Activated T-cell treated with anti-CD3 and anti-CD28 coated beads, Interleukin-2, amount 50 U/mL, for 4 hours (primary cell): ENCODE results near the gene FOXN1. TPM values are rescaled to one million over a fixed set of nuclear protein-coding genes. Genes with fewer than 3 reads are reported as not detected.

ENCODE experiments used
- ATAC-seq, 2 donors: fragments of 200-7000 bp; cut with Tn5 transposase; one replicate each; pipeline ENCODE4 v1.10.0; 2021
- DNase-seq: peaks from one replicate; pipeline ENCODE4 v3.0.0-alpha.2; 2020
- H3K27me3 Mint-ChIP-seq: one replicate; pipeline ENCODE4 v1.8.0; 2021; ENCODE audit warnings: low read depth, mixed read lengths
- H3K36me3 Mint-ChIP-seq: one replicate; pipeline ENCODE4 v1.8.0; 2022; ENCODE audit warnings: mixed read lengths; ENCODE audit not compliant: insufficient read depth
- H3K4me1 Mint-ChIP-seq: one replicate; pipeline ENCODE4 v1.8.0; 2021; ENCODE audit warnings: low read depth, mixed read lengths
- H3K4me3 Mint-ChIP-seq: one replicate; pipeline ENCODE4 v1.8.0; 2021; ENCODE audit warnings: mild to moderate bottlenecking, moderate library complexity, mixed read lengths
- H3K9me3 Mint-ChIP-seq: one replicate; pipeline ENCODE4 v1.8.0; 2021; ENCODE audit warnings: mixed read lengths
- total RNA-seq, 3 donors: library from RNA; stranded (reverse); gene quantifications; one replicate each; pipeline ENCODE4 v1.2.1, GENCODE V29; 2021

FOXN1 gene
- total RNA-seq, 3 donors from 2014 or later: not detected

DNA sequence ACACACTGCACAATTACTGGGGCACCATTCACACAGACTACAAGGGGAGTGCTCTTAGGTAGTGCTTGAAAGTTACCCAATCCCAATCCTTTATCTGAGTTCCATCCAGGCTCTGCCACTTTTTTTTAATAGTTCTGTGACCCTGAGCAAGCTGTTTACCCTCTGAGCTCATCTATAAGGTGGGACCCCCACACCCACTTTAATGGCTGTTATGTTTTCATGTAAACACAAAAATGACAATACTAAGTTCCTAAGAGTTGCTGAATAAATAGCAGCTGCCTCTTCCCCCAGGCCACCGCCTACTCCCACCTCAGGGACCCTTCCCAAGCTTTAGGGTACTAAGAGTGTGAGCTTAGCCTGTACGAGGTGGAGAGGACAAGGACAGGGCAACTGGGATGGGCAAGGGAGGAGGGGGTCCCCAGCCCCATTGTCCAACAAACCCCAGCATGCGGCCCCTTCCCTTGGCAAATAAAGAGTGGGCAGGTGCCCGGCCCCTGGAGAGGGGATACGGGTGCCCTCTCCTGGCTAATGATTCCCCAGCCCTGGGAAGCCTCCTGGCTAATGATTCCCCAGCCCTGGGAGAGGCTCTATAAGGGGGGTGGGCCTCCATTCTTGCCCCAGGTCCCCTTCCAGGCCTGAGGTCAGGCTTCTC is 18.1 kb upstream of the FOXN1 start:
- ATAC-seq: no peak
- H3K4me3 Mint-ChIP-seq: no peak overlapping the region
- H3K4me1 Mint-ChIP-seq: no peaks in the 10 kb centered on the region
- H3K27me3 Mint-ChIP-seq: peaks cover 4% of the 10 kb centered on the region
- no peaks in the 10 kb centered on the region for H3K36me3 Mint-ChIP-seq
- DNase-seq: no peak
- H3K9me3 Mint-ChIP-seq: no peaks in the 10 kb centered on the region

DNA sequence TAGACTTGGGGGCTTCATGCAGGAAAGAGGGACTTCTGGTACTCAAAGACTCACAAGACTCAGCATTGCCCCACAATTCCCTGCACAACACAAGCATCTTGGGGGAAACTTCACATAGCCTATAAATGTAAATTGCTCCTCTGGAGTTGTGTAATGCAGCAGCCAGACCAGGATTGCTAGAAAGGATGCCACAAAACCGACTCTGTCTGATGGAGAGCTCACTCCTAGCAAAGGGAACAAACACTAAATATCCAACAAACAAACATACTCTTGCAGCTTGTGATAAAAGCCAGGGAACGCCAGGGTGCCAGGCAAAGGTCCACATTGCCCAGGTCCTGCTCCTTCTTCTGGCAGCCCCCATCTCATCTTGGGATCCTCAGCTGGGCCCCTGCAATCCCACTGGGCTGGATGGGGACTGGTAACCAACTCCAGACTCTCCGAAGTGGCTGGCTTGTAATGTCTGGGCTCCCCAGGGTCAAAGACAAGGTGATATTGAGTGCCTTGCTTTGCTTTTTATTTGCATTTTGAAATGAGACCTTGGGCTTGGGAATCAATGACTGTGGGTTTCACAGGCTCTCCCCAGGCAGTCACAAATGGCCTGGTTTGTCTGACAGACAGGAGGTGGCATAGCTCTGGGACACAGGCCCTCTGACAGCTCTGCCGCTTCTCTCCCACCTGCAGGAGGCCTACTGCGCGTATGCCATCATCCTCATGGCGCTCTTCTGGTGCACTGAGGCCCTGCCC is 17.4 kb upstream of the FOXN1 start:
- Mint-ChIP-seq H3K36me3 (no peaks in the 10 kb centered on the region), H3K27me3 (peaks cover 4% of the 10 kb centered on the region), H3K4me3 (no peak overlapping the region), H3K9me3 (no peaks in the 10 kb centered on the region), H3K4me1 (no peaks in the 10 kb centered on the region)
- ATAC-seq (no peak), DNase-seq (no peak)

DNA sequence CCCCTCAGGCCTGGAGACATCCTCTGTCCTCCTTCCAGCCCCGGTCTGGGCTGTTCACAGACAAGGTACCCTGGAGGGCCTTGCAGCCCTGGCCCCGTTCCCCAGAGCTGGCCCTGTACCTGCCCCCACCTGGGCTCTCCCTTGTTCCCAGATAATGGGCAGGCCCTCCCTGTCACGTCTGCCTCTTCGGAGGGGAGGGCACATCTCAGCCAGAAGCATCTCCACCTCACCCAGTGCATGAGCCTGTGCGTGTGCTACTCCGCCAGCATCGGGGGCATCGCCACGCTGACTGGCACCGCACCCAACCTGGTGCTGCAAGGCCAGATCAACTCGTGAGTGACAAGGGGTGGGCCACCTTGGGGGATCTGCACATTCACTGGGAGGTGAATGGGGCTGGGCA is 14.9 kb upstream of the FOXN1 start:
- ATAC-seq (no peak), DNase-seq (no peak)
- Mint-ChIP-seq H3K27me3 (peaks cover 4% of the 10 kb centered on the region), H3K36me3 (no peaks in the 10 kb centered on the region), H3K9me3 (no peaks in the 10 kb centered on the region), H3K4me1 (no peaks in the 10 kb centered on the region), H3K4me3 (no peak overlapping the region)

DNA sequence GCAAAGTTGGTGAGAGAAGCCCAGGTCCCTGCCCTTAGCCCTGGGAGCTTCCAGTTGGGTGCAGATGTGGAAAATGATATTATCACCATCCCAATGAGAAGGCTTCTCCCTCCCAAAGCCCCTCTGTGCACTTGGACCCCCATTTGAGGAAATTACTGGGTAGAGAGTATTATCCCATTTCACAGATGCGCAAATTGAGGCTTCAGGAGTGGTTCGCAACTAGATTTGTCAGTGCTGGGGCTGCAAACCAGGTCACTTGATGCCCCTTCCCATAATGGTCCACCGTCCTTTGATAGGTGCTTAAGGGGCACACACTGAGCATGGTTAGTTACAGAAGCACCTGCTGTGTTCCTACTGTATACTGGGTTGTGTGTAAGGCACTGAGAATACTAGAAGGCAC is 14.3 kb upstream of the FOXN1 start:
- no peak for ATAC-seq
- Mint-ChIP-seq H3K9me3 (no peaks in the 10 kb centered on the region), H3K27me3 (peaks cover 4% of the 10 kb centered on the region), H3K36me3 (no peaks in the 10 kb centered on the region), H3K4me3 (no peak overlapping the region), H3K4me1 (no peaks in the 10 kb centered on the region)
- DNase-seq: no peak

DNA sequence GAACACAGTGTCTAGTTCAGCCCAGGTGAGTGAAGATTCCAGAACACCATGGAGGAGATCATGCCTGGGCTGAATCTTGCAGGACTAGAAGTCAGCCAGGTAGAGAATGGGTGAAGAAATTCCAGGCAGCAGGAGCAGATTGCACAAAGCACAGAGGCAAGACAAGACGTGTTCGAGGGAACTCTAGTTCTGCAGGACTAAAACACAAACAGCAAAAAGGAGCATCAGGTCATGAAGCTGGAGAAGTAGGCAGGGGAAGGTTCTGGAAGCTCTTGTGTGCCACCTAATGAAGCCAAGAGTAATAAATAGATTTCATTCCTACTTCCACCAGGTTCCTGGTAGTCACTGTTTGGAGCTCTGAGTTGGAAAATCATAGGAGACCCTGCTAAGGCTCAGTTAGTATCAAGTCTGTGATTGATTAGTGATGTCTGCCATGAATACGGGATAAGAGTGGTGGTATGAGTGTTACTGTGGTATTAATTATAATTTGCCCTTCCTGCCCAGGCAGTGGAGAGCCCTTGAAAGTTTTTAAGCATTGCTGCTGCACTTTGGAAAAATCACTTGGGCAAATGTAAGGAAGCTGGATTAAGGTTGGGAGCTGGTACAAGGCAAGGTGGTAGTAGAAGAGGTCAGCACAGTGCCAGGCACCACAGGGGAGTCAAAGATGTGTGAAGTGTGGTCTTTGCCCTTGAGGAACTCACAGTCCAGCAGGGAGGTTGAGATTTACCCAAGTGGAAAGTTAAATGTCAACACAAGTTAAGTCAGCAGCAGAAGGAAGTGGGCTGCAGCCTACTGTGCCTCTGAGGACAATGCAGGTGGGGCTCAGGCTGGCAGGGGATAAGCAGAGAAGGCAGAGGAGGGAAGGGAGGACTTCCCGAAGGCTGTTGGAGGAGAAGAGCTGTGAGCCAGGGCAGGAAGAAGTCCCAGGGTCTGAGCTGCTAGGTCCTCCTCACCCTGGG is 13.5 kb upstream of the FOXN1 start:
- Mint-ChIP-seq H3K36me3 (no peaks in the 10 kb centered on the region), H3K27me3 (peaks cover 4% of the 10 kb centered on the region), H3K4me3 (no peak overlapping the region), H3K9me3 (no peaks in the 10 kb centered on the region), H3K4me1 (no peaks in the 10 kb centered on the region)
- DNase-seq (no peak), ATAC-seq (no peak)

DNA sequence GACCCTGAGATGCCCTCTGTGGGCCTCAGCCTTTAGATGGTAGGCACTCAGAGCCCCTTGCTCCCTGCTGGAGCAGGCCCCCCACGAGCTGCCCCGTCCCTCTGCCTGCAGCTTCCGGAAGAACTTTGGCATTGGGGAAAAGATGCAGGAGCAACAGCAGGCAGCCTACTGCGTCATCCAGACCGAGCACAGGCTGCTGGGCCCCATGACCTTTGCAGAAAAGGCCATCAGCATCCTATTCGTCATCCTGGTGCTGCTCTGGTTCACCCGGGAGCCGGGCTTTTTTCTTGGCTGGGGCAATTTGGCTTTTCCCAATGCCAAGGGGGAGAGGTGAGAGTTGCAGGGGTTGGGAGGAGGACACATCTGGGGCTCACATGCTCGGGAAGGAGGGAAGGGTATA is 12.7 kb upstream of the FOXN1 start:
- Mint-ChIP-seq H3K27me3 (peaks cover 4% of the 10 kb centered on the region), H3K4me1 (no peaks in the 10 kb centered on the region), H3K4me3 (no peak overlapping the region), H3K9me3 (no peaks in the 10 kb centered on the region), H3K36me3 (no peaks in the 10 kb centered on the region)
- ATAC-seq (no peak), DNase-seq (no peak)

DNA sequence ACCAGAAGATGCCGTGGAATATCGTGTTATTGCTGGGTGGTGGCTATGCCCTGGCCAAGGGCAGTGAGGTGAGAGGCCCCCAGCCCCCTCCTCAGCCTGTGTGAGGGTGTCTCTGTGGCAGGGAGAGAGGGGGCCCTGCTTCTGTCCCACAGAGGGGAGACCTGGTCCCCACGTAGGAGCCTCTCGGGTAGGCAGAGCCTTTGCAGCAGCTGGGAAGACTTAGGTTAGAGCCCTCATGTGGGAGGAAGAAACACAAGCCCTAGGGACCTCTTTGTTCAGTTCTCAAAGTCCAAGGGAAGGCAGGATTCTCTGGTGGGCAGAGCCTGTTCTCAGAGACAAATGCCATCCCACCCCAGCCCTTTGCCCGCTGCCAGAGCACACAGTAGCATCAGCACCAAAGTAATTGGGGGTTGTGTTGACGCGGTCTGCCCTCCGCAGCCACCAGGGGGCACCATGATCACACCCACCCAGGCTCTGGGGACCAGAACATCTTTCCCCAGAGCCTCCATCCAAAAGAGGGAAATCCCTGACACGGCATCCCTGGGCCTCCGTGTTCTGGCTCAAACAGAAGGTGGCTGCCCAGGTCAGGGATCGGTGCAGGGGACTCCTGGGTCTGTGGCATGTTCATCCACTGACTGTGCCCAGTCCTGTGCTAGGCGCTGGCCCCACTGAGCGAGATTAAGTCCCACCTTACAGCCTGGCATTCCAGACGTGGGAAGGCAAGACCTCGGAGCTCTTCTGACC is 11.5 kb upstream of the FOXN1 start:
- H3K4me1 Mint-ChIP-seq: no peaks in the 10 kb centered on the region
- DNase-seq (peak; percentile 79), ATAC-seq (peak; percentile 84 to 91)
- no peaks in the 10 kb centered on the region for H3K9me3 Mint-ChIP-seq
- H3K27me3 Mint-ChIP-seq: peaks cover 4% of the 10 kb centered on the region
- H3K4me3 Mint-ChIP-seq: no peak overlapping the region
- H3K36me3 Mint-ChIP-seq: no peaks in the 10 kb centered on the region

DNA sequence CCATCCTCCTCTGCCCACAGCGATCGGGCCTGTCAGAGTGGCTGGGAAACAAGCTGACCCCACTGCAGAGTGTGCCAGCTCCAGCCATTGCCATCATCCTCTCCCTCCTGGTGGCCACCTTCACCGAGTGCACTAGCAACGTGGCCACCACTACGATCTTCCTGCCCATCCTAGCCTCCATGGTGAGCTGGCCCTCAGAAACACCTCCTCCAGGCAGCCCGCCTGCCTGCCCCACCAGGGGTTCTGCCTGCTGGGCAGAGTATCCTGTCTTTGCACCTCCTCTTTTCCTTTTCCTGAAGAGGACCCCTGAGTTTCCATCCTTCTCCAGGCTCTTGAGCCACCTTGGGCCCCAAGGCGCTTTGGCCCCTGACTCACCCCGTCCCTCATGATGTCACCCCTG is 10.5 kb upstream of the FOXN1 start:
- ATAC-seq: no peak
- no peak overlapping the region for H3K4me3 Mint-ChIP-seq
- peaks cover 4% of the 10 kb centered on the region for H3K27me3 Mint-ChIP-seq
- H3K4me1 Mint-ChIP-seq: no peaks in the 10 kb centered on the region
- H3K9me3 Mint-ChIP-seq: no peaks in the 10 kb centered on the region
- H3K36me3 Mint-ChIP-seq: no peaks in the 10 kb centered on the region
- no peak for DNase-seq

DNA sequence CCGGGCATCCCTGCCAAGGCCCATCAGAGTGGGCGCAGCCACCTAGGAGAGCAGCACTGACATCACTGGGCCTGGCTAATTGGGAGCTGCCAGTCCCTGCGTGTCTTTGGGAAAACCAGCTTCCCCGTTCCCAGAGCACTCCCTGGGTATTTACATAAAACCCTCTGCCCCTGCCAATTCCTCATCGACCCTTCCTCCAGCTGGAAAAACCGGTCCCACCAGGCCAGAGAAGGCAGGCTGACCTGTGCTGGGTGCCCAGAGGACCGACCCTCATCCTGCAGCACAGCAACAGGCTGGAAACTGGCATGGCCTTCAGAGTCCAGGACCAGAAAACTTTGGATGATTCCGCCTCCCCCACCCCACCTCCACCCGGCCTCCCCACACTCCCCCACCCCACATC is 8.2 kb upstream of the FOXN1 start:
- ATAC-seq: no peak
- DNase-seq: no peak
- H3K4me3 Mint-ChIP-seq: no peak overlapping the region
- H3K27me3 Mint-ChIP-seq: peaks cover 1% of the 10 kb centered on the region
- no peaks in the 10 kb centered on the region for H3K4me1 Mint-ChIP-seq
- no peaks in the 10 kb centered on the region for H3K36me3 Mint-ChIP-seq
- no peaks in the 10 kb centered on the region for H3K9me3 Mint-ChIP-seq

DNA sequence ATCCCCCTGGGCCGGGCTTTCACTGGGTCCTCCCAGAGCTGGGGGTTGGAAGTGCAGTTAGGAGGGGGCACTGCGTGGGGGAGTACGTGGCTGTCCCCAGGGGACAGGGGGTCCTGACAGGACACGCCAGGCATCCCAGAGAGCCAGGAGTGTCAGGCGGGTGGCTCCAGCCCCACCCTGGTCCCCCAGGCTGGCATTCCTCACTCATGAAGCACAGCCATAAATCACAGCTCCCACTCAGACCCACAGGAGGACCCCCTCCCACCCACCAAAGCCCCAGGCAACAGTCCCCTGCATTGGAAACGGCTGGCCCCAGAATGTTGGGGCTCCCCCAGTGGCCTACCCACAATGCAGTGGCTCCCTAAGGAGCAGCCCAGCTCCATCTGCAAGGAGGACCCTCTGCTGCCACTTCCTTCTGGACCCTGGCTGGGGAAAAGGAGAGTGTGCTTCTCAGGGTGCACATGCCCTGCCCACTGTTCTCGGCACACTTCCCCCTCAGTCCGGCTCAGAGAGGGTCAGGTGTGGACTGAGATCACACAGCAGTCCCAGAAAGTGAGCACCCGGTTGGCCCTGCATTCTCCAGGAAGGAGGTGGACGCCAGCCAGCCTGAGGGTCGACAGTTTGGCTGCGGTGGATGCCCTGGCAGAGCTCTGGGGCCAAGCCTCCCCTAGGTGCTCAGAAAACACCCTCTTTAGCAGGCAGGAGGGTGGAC is 7.3 kb upstream of the FOXN1 start:
- Mint-ChIP-seq H3K27me3 (no peaks in the 10 kb centered on the region), H3K36me3 (no peaks in the 10 kb centered on the region), H3K4me3 (no peak overlapping the region), H3K9me3 (no peaks in the 10 kb centered on the region), H3K4me1 (no peaks in the 10 kb centered on the region)
- ATAC-seq (no peak), DNase-seq (no peak)

DNA sequence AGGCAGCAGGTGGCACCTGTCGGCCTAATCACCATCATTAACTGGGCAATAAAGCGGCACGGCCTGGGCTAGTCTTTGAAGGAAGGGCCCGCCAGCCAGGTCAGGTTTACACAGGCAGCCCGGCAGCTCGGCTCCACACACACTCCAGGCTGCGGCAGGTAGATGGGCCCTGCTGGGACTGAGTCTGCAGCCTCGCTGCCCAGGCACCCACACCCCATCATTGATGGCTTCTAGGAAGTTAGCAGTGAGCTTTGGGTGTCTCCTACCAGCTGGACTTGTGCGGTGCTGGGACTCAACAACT is 6.8 kb upstream of the FOXN1 start:
- no peaks in the 10 kb centered on the region for H3K27me3 Mint-ChIP-seq
- no peak for ATAC-seq
- H3K36me3 Mint-ChIP-seq: no peaks in the 10 kb centered on the region
- no peak overlapping the region for H3K4me3 Mint-ChIP-seq
- H3K4me1 Mint-ChIP-seq: no peaks in the 10 kb centered on the region
- no peak for DNase-seq
- no peaks in the 10 kb centered on the region for H3K9me3 Mint-ChIP-seq

DNA sequence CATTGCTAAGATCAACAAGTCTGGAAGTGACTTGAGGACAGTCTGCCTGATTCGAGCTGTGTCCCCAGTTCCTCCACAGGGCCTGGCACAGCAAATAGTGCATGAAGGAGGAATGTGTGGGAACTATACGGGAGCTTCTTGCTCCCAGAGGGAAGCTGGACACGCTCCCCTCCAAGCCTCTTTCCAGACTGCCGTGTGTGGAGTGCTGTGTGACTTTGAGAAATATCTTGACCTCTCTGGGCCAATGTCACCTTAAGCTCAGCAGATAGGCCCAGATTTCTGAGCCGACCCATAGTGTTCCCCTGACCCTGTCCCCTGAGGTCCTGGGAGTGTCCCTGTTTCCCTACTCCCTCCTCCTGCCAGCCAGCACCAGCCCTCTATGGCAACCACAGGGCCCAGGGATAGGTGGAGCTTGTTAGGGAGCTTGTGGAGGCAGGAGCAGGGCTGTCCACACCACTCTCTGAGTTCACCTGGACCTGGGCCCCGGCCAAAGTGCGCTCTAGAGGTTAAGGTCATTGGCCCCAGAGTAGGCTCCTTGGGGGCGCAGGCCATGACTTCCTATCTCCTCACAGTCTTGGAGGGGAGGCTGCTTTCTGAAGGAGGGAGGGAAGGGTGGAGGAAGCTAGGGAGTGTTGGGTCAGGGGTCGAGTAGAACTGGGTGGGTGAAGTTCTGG is 6.3 kb upstream of the FOXN1 start:
- H3K36me3 Mint-ChIP-seq: no peaks in the 10 kb centered on the region
- ATAC-seq (no peak), DNase-seq (no peak)
- H3K4me3 Mint-ChIP-seq: no peak overlapping the region
- H3K9me3 Mint-ChIP-seq: no peaks in the 10 kb centered on the region
- no peaks in the 10 kb centered on the region for H3K4me1 Mint-ChIP-seq
- no peaks in the 10 kb centered on the region for H3K27me3 Mint-ChIP-seq

DNA sequence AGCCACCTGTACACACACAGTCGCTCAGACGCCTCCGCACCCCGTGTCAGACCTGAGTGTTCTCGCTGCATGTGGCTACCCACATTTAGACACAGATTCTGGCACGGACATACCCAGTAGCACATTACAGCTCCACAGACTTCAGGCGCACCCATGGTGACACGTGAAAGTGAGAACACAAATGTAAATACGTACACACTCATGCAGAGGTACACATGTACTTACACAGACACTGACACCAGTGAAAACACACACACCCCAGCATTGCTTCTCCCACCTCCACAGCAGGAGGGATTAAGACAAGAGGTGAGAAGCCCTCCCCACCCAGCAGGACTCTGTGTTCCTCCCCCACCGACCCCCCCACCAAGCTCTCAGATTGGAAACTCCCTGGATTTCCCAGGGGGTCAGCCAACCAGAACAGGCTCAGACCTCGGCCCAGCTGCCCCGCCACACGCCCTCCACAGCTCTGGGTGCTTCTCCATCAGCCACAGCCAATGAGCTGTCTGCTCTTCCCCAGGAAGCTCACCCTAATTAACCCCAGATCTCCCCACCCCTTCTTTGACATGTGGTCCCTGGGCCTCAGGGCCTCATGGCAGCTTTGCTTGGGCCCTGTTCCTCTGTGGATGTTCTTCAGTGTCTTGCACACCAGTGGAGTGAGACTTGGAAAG is 5.3 kb upstream of the FOXN1 start:
- no peaks in the 10 kb centered on the region for H3K9me3 Mint-ChIP-seq
- H3K4me1 Mint-ChIP-seq: no peaks in the 10 kb centered on the region
- H3K36me3 Mint-ChIP-seq: no peaks in the 10 kb centered on the region
- H3K27me3 Mint-ChIP-seq: peaks cover 3% of the 10 kb centered on the region
- ATAC-seq (no peak), DNase-seq (no peak)
- H3K4me3 Mint-ChIP-seq: no peak overlapping the region
